NCI-H510A treated with DMSO at 0.1 percent for 48 hours (cell line): ENCODE data around the gene ZXDC.

ENCODE experiments used
- DNase-seq: peaks from one replicate; lab custom pipeline; 2025; lab: John Stamatoyannopoulos, UW

The ZXDC gene

DNA sequence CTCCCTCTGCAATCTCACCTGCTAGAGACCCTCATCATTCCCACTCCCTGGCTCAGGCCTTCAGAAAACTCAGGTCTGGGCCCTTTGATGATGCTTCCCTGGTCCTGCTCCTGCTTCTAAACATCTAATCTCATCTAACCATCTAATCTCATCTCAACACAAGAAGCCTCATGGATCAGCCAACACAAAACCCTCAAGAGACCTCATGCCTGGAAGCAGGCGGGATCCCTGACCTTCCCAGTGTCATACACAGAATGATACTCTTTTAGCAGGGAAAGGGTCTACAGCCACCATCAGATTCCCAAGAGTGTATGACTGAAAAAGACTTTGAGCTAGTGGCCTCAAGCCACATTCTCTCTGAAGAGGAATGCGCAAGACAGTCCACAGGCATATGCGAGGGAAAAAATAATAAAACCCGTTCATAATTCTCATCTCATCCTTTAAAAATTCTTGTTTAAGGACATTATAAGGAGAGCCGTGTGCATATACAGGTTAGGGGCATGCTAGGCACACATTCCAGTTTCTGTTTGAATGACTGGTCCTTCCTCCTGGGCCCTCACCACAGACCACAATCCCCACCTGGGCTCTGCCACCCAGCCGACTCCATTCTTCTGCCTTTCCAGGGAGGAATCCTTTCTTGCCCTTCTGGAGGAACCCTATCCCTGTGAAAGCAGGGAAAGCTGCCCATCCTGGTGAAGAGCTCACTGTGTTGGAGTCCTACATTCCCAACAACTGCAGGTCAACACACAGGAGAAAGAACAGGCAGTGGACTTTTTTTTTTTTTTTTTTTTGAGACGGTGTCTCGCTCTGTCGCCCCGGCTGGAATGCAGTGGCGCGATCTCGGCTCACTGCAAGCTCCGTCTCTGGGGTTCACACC lies 2.2 kb downstream of the ZXDC start:
- DNase-seq, result no peak

GRCh38 chr3:126472277-126473006 lies 3.2 kb downstream of the ZXDC start:
- DNase-seq, result peak; percentile 79

GRCh38 chr3:126469479-126469878 lies 6.2 kb downstream of the ZXDC start:
- peak; percentile 2 for DNase-seq

DNA sequence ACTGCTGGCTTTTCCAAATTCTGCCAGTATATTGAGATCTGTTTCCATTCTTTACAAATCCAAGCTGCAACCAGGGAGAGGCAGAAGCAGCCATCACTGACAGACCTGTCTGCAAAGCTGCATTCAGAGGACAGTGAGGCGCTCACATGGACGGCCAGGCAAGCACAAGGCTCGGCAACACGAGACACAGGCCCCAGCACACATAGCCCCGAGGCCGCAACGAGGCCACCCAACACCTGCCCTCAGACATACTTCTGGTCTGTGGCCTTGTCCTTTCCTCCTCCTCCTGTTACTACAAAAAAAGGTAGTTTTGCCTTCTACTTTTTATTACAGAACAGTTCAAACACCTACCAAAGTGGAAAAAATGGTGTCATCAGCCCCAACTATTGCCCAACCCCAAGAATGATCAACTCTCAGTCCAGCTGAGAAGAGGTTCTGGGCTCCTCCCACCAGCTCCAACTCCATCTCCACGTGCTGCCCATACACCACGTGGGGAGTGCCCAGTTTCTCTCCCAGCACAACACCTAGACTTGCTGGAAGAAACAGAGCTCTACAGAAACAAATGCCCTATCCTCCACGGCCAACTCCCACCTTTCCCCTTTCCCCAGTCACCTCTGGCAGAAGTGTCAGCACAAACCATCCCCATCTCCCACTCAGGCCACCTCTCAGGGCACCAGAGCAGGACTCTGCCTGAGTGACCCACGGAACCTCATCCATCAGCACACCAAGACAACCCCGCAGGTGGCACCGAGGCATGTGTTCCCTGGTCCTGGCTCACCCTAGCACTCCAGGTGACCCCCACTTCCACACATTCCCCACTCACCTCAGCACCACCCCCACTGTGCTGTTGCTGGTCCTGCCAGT lies 7.4 kb downstream of the ZXDC start:
- no peak for DNase-seq

GRCh38 chr3:126467611-126467955 lies 8.1 kb downstream of the ZXDC start:
- DNase-seq, result no peak

GRCh38 chr3:126466886-126467610 lies 8.6 kb downstream of the ZXDC start:
- no peak for DNase-seq

DNA sequence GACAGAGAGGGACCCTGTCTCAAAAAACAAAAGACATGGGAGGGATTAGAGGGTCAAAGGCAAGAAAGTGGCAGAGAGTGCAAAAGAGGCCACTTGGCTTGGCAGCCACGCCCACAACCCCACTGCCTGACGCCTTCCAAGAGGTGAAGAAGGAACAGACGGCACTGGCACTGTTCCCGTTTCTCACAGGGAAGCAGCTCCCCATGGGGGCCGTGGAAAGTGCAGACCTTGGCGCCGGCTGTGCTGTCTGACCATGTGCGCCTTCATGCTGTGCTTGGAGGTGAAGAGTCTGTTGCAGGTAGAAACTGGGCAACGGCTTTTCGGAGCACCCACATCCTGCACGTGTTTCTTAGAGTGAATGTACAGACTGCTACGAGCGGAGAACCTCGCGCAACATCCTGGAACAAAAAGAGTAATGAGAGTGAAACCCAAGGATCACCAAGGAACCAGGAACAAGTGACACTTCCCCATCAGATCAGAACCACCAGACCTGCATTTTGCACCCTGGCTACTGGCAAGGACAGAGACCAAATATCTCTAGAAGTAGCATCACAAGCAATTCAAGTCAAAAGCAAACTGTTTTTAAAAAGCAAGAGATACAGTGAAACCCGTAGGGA lies 9.7 kb downstream of the ZXDC start:
- DNase-seq, result no peak

DNA sequence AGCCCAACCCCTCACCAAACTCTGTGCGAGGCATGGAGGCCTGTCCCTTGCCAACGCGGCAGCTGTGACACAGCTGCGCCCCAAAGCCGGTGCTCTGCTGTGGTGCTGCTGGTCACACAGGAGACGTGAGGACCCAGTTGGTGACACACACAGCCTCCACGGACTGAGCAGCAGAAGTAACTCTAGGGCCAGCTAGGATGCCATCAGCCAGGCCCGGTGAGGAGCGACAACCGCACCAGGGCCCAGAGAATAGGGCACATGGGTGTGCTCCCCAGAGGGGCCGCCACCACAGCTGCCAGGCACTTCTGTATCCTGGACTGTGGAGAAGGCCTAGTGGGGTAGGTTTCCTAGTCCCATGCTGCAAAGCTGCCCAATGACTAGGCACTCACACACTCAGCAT lies 10.7 kb downstream of the ZXDC start:
- no peak for DNase-seq

DNA sequence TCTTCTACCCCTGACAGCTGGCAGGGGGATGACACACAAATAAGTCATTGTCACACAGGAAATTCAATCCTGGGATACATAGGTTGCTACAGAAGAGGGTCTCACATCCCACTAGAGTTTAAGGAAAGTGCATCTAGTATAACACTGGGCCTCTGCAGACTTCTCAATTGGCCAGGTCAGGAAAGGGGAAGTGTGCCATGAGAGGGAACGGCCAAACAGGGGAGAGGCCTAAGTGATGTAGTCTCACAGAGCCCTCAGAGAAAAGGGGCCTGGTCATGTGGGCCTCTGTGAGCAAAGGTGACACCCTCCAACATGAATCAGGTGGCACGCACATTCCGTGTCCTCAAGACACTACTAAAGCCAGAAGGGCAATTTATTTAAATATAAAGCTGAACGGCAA lies 11.2 kb downstream of the ZXDC start:
- no peak for DNase-seq

DNA sequence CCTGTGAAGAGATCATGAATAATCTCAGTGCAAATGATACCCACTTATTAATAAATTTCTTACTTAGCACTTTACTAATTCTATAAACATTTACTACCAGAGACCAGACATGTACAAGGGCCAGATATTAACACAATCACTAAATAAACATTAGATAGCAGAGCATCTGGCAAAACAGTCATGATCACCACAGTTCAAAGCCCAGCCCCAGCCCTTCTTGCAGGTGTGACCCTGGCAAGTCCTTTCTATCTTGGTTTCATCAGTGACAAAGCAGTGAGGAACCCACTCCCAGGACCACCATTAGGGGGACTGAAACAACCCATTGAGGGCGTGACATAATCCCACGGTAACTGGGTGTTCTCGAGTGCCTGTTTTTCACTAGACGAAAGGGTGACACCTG lies 11.6 kb downstream of the ZXDC start:
- DNase-seq, result no peak

GRCh38 chr3:126463521-126463920 lies 12.2 kb downstream of the ZXDC start:
- no peak for DNase-seq

DNA sequence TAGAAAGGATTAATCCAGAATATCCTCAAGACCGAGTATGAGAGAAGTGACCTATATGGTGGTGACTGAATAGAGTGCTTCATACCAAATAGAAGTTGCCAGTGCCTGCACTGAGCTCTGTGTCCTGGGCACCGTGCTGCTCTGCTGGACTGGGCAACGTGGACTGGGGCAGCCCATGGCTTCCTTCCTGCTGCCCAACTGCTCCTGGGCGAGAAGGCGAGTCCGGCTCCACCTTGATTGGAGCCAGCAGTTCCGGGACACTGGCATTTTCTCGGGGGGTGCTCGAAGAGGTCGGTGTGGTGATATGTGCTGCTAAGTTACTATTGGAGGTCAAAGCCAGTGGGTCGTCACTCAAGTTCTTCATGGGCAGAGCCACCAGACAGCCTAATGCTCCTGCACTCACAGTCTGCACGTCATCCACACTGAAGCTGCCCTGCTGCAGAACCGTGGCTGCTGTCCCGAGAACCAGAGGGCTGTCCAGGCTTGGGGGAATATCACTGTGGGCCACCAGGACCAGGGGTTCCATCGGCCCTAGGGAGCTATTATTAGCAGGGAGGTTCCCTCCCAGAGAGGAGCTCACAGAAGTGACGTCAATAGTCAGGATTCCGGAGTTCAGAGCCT lies 14.1 kb downstream of the ZXDC start:
- DNase-seq, result no peak

- no peak for DNase-seq
Observed at GRCh38 chr3:126460381-126460780, 15.3 kb downstream of the ZXDC start.

- DNase-seq, result no peak
Observed at GRCh38 chr3:126459763-126460127, 15.9 kb downstream of the ZXDC start.

DNA sequence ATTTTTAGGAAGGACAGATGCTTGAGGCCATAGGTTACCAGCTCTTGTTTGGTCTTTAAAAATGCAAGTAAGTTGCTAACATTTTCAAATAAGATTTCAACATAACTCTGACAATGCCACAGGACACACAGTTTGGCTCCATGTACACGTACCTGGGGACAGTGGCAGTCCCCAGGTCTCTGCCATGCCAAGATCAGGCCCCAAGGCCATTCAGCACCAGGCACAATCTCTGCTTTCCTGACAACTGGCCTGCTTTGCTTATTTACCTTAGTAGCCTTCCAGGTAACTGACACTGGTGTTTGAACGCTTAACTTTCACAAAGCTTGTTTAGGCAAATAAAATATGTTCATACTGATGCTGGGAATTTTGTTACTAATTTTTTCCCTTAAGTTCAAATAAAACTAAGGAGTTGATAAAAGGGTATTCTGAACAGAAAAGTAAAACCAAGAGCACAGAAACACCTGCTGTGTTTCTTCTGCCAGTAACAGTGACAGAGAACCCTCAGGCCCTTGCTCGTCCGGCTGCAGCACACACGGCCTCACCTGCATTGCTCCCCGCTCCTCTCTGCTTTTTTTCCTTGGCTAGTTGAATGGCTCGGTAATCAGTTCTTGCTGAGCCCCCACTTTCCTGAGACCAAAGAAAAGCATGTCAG lies 16.5 kb downstream of the ZXDC start:
- no peak for DNase-seq

GRCh38 chr3:126456766-126457388 lies 18.8 kb downstream of the ZXDC start:
- no peak for DNase-seq

GRCh38 chr3:126456211-126456610 lies 19.5 kb downstream of the ZXDC start:
- DNase-seq, result no peak

DNA sequence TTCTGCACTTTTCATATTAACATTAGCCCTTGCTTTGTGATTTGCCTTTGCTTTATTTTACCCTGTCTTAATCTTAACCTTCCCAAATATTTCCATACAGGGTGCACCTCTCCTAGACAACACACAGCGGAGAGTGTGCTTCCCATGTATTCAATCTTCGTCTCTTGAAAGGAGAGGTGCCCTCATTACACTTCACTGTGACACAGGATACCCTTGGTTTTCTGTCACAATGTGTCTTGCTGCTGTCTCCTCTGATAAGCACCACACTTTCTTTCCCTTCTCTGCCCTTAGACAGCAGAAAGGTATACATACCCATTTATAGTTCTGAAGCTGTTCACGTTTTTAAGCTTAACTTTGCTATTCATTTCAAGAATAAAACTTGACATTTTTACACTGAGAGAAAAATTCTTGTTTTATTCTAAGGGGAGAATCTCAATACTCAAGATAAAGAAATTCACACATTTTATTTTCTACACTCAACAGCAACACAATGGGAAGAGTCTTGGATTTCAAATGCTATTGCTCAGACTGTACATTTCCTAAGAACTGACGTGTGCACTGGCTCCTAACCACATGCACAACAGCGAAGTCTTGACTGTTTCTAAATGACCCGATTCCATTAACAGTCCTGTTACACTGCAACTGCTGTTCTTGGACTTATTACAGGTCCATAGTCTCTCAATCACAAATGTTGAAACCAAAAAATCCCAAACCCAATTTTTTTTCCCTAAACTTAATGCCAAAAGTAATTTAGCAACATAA lies 21.1 kb downstream of the ZXDC start:
- DNase-seq, result no peak

GRCh38 chr3:126454025-126454424 lies 21.7 kb downstream of the ZXDC start:
- no peak for DNase-seq
